K562 (cell line): ENCODE results near the gene PARP14. TPM values are rescaled to one million over a fixed set of nuclear protein-coding genes. Genes with fewer than 3 reads are reported as not detected.
A peak's percentile ranks its signal among the peaks of the same experiment; 100 is the strongest.

Experiments used
- BRCA1 ChIP-seq, 2 experiments: fragments of 450-650 bp in 1 of 2; sonication (generic) in 1 of 2; formaldehyde crosslinking in 1 of 2; IDR thresholded peaks; 2 replicates each; pipeline versions ENCODE4 v1.5.0 to v1.6.1; 2017 to 2020; ENCODE audit warnings: mild to moderate bottlenecking in 1 of 2, missing genetic modification reagents in 1 of 2
- CREB5 ChIP-seq: fragments of 250-450 bp; sonication (Bioruptor Pico); IDR thresholded peaks from 2 replicates; pipeline ENCODE4 v1.5.0; 2020; ENCODE audit warnings: mild to moderate bottlenecking
- EGR1 ChIP-seq: fragments of 450-650 bp; conservative IDR thresholded peaks from 2 replicates; pipeline ENCODE4 v1.6.1; 2017; ENCODE audit warnings: mild to moderate bottlenecking
- EZH2 ChIP-seq: IDR thresholded peaks from 2 replicates; pipeline ENCODE4 v1.6.1; 2012; ENCODE audit warnings: low read depth, mild to moderate bottlenecking, inconsistent platforms, low read length, borderline replicate concordance
- FOXJ2 ChIP-seq: fragments of 200-800 bp; sonication (Bioruptor generic); IDR thresholded peaks from 2 replicates; pipeline ENCODE4 v1.6.1; 2016; ENCODE audit warnings: missing genetic modification characterization, missing compliant biosample characterization
- JUND ChIP-seq, 2 experiments: IDR thresholded peaks; 2 replicates in 1 of 2; 3 replicates in 1 of 2; pipeline ENCODE4 v1.6.1; 2011; ENCODE audit warnings: borderline replicate concordance in 2 of 2, low read depth in 2 of 2, low read length in 2 of 2, improper control_type of control experiment in 1 of 2, missing biosample characterization in 1 of 2, missing genetic modification characterization in 1 of 2, missing genetic modification reagents in 1 of 2
- MITF ChIP-seq: IDR thresholded peaks from 2 replicates; pipeline ENCODE4 v1.6.1; 2014; ENCODE audit warnings: antibody characterized with exemption
- NR2C1 ChIP-seq, 2 experiments: fragments of 450-650 bp; IDR thresholded peaks; 2 replicates each; pipeline ENCODE4 v1.6.1; 2017; ENCODE audit warnings: mild to moderate bottlenecking in 2 of 2, antibody characterized with exemption in 1 of 2, inconsistent platforms in 1 of 2, missing compliant biosample characterization in 1 of 2, missing genetic modification characterization in 1 of 2
- PTBP1 ChIP-seq: fragments of 200-400 bp; formaldehyde crosslinking; IDR thresholded peaks from 2 replicates; pipeline ENCODE4 v1.6.1; 2017; ENCODE audit warnings: low read depth, low read length
- RBM22 ChIP-seq: fragments of 200-400 bp; formaldehyde crosslinking; IDR thresholded peaks from 2 replicates; pipeline ENCODE4 v1.6.1; 2018; ENCODE audit warnings: low read length, low read depth; ENCODE audit not compliant: poor library complexity, severe bottlenecking
- SAFB ChIP-seq: fragments of 200-400 bp; formaldehyde crosslinking; IDR thresholded peaks from 2 replicates; pipeline ENCODE4 v1.6.1; 2017; ENCODE audit warnings: low read depth, low read length, borderline replicate concordance
- SFPQ ChIP-seq: fragments of 200-400 bp; formaldehyde crosslinking; IDR thresholded peaks from 2 replicates; pipeline ENCODE4 v1.6.1; 2017; ENCODE audit warnings: mild to moderate bottlenecking, low read depth, low read length, moderate library complexity
- SIRT6 ChIP-seq: IDR thresholded peaks from one replicate; pipeline ENCODE4 v1.6.1; 2012; ENCODE audit warnings: low read depth, mild to moderate bottlenecking, control low read depth, inconsistent platforms, low read length, moderate library complexity
- ZBTB26 ChIP-seq: fragments of 450-650 bp; formaldehyde crosslinking; IDR thresholded peaks from 2 replicates; pipeline ENCODE4 v1.4.0; 2022; ENCODE audit warnings: missing genetic modification characterization
- ZFP91 ChIP-seq: sonication (generic); formaldehyde crosslinking; IDR thresholded peaks from 2 replicates; pipeline ENCODE4 v1.8.0; 2022; ENCODE audit warnings: mild to moderate bottlenecking, missing genetic modification reagents
- ZKSCAN8 ChIP-seq: fragments of 200-800 bp; sonication (Bioruptor generic); IDR thresholded peaks from 2 replicates; pipeline ENCODE4 v1.6.1; 2016; ENCODE audit warnings: missing genetic modification characterization, missing compliant biosample characterization
- ZNF143 ChIP-seq: sonication (generic); formaldehyde crosslinking; IDR thresholded peaks from 2 replicates; pipeline ENCODE4 v1.9.0; 2022; ENCODE audit warnings: mild to moderate bottlenecking, missing genetic modification reagents
- ZNF146 ChIP-seq: IDR thresholded peaks from one replicate; pipeline ENCODE4 v1.6.1; 2018; ENCODE audit warnings: missing compliant biosample characterization; ENCODE audit not compliant: unreplicated experiment
- ZNF24 ChIP-seq: fragments of 450-650 bp; IDR thresholded peaks from 2 replicates; pipeline ENCODE4 v1.6.1; 2016
- ZNF77 ChIP-seq: fragments of 250-450 bp; sonication (Bioruptor Pico); IDR thresholded peaks from 2 replicates; pipeline ENCODE4 v1.5.0; 2020
- polyA plus RNA-seq, 8 experiments: library from polyadenylated mRNA; depleted of rRNA in 4 of 8; stranded (reverse) in 5 of 8; unstranded in 3 of 8; fragments of >200 nt; fragmentation: Nextera tagmentation in 2 of 8; fragmentation: Illumina TruSeq in 1 of 8; extraction: Ambion mirVana in 2 of 8; extraction: Trizol in 1 of 8; gene quantifications; 2 replicates each; pipeline versions ENCODE4 v1.2.1 to v1.2.3, GENCODE V29; 2011 to 2014; ENCODE audit warnings: inconsistent platforms in 1 of 8, missing spikeins in 1 of 8
- total RNA-seq, 7 experiments: library from RNA; depleted of rRNA in 6 of 7; stranded (reverse); fragments of >200 nt in 6 of 7; fragmentation: Illumina TruSeq in 2 of 7; extraction: Trizol in 2 of 7; gene quantifications; 2 replicates each; pipeline versions ENCODE4 v1.2.1 to v1.2.3, GENCODE V29; 2011 to 2021; ENCODE audit warnings: low replicate concordance in 1 of 7

The PARP14 gene
- total and polyA plus RNA-seq, 9 of the 15 experiments (the other 6 are each of a cell fraction or from before 2014, with no cell fraction given) = 3.1 to 14.4 (median 9.0) TPM

GRCh38 chr3:122681284-122681973 lies 790 bp downstream of the PARP14 start (continued):
- no peak for TF ChIP-seq SIRT6
- TF ChIP-seq FOXJ2 (tag) = no peak
- no peak for TF ChIP-seq ZBTB26 (CRISPR knock-in tag)
- no peak for TF ChIP-seq ZNF77 (CRISPR knock-in tag)
- TF ChIP-seq BRCA1 (IDR thresholded peaks at IDR 0.05) = no peak
- TF ChIP-seq BRCA1 (CRISPR knock-in tag; IDR thresholded peaks at IDR 0.05) = no peak
- no peak for TF ChIP-seq ZNF143
- TF ChIP-seq SAFB = no peak
- TF ChIP-seq SFPQ = no peak
- TF ChIP-seq EGR1 = peak; percentile 60
- no peak for TF ChIP-seq JUND (IDR thresholded peaks at IDR 0.05; ENCODE audit: borderline replicate concordance, low read depth, low read length)
- no peak for TF ChIP-seq JUND (tag; IDR thresholded peaks at IDR 0.05; ENCODE audit: borderline replicate concordance, low read depth, low read length)
- no peak for TF ChIP-seq PTBP1
- TF ChIP-seq ZNF24 = no peak
- no peak for TF ChIP-seq CREB5
- TF ChIP-seq NR2C1 (IDR thresholded peaks at IDR 0.05) = no peak
- TF ChIP-seq NR2C1 (tag; IDR thresholded peaks at IDR 0.05) = no peak
- TF ChIP-seq ZFP91 (CRISPR knock-in tag) = no peak
- TF ChIP-seq ZNF146 = no peak
- TF ChIP-seq MITF = no peak
- no peak for TF ChIP-seq EZH2
- TF ChIP-seq ZKSCAN8 = no peak
- TF ChIP-seq RBM22 = no peak
